ENCODE results near the gene PXDN.
"Not testable (repeated sequence)": the region's sequence is repeated elsewhere in the genome, so short reads cannot be mapped to it uniquely, and the experiment has no call there.

The PXDN gene

DNA sequence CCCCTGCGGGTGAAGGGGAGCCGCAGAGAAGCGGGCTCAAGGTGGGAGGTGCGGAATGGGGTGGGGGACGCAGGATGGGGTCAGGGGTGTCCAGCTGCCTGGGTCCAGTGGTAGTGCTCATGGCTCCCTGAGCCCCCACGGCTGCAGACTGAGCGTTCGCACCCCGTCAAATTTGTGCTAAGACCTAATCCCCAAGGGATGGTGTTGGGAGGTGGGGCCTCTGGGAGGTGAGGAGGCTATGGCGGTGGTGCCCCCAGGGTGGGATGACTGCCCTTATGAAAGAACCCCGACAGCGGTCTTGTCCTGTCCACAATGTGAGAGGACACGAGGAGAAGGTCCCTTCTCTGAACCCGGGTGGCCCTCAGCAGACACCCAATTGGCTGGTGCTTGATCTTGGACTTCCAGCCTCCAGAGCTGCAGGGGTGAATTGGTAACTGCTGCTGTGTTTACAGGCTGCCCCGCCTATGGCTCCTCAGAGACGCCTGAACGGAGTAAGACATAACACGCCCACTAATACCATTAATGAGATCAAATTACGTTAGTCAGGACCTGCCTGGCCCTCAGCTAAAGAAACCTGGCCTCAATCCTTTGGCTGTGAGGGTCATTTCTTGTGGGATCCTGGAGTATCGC lies 42.6 kb downstream of the PXDN start:
- Histone ChIP-seq H3K27me3 (ENCODE audit: low read depth, low read length) (no peaks in the 10 kb centered on the region), H3K4me1 (ENCODE audit: control insufficient read depth in 1 of 2, insufficient read depth in 2 of 2, low read length in 2 of 2) (peaks cover 0 to 16% of the 10 kb centered on the region in 2 donors), H3K27ac (ENCODE audit: low read length) (no peak overlapping the region), H3K36me3 (ENCODE audit: control insufficient read depth in 1 of 2, insufficient read depth in 2 of 2, low read length in 2 of 2) (no peaks in the 10 kb centered on the region), H3K9me3 (ENCODE audit: control insufficient read depth in 1 of 2, low read length in 2 of 2) (no peaks in the 10 kb centered on the region), H3K4me3 (ENCODE audit: low read depth in 1 of 2, low read length in 2 of 2) (no peak overlapping the region)

DNA sequence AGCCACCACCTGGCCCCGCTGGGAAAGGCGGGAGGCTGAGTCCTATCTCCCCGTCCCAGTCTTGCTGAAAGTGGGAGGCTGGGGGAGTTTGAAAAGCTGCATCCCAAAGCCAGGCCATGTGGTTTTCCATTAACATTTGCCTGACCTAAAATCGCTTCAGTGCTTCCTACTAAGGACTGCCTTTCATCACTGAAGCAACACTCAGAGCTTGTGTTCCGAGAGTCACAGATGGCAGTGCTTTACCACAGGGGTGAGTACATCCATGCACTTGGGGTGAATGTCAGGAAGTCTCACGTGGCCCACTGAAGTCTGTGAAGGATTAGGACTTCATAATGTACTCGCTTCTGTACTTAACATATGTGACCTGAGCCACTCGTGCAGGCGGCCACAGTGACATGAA lies 43.3 kb downstream of the PXDN start:
- H3K9me3 ChIP-seq (ENCODE audit: control insufficient read depth in 1 of 2, low read length in 2 of 2) = no peaks in the 10 kb centered on the region
- H3K36me3 ChIP-seq (ENCODE audit: control insufficient read depth in 1 of 2, insufficient read depth in 2 of 2, low read length in 2 of 2) = no peaks in the 10 kb centered on the region
- no peak overlapping the region for H3K27ac ChIP-seq (ENCODE audit: low read length)
- peaks cover 0 to 16% of the 10 kb centered on the region in 2 donors for H3K4me1 ChIP-seq (ENCODE audit: control insufficient read depth in 1 of 2, insufficient read depth in 2 of 2, low read length in 2 of 2)
- no peak overlapping the region for H3K4me3 ChIP-seq (ENCODE audit: low read depth in 1 of 2, low read length in 2 of 2)
- H3K27me3 ChIP-seq (ENCODE audit: low read depth, low read length) = no peaks in the 10 kb centered on the region

DNA sequence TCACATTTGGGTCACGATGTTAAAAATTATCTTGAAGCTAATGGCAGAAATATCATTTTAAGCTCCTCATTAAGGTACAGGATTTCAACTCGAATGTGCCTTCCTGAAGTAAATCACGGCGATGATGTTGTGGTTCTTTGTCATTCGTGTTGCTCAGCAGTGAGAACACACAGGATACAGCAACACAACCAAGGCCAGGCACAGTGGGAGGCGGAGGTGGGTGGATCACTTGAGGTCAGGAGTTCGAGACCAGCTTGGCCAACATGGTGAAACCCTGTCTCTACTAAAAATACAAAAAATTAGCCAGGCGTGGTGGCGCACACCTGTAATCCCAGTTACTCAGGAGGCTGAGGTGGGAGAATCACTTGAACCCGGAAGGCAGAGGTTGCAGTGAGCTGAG lies 43.9 kb downstream of the PXDN start:
- H3K27me3 ChIP-seq (ENCODE audit: low read depth, low read length); H3K36me3 ChIP-seq (ENCODE audit: control insufficient read depth in 1 of 2, insufficient read depth in 2 of 2, low read length in 2 of 2); H3K27ac ChIP-seq (ENCODE audit: low read length); H3K4me3 ChIP-seq (ENCODE audit: low read depth in 1 of 2, low read length in 2 of 2); H3K9me3 ChIP-seq (ENCODE audit: control insufficient read depth in 1 of 2, low read length in 2 of 2): not testable (repeated sequence)
- peaks cover 0 to 15% of the 10 kb centered on the region in 2 donors for H3K4me1 ChIP-seq (ENCODE audit: control insufficient read depth in 1 of 2, insufficient read depth in 2 of 2, low read length in 2 of 2)

- H3K9me3 ChIP-seq (ENCODE audit: control insufficient read depth in 1 of 2, low read length in 2 of 2) = no peaks in the 10 kb centered on the region
- H3K4me1 ChIP-seq (ENCODE audit: control insufficient read depth in 1 of 2, insufficient read depth in 2 of 2, low read length in 2 of 2) = peaks cover 0 to 5% of the 10 kb centered on the region in 2 donors
- no peaks in the 10 kb centered on the region for H3K36me3 ChIP-seq (ENCODE audit: control insufficient read depth in 1 of 2, insufficient read depth in 2 of 2, low read length in 2 of 2)
- H3K4me3 ChIP-seq (ENCODE audit: low read depth in 1 of 2, low read length in 2 of 2) = no peak overlapping the region
- H3K27ac ChIP-seq (ENCODE audit: low read length) = no peak overlapping the region
- no peaks in the 10 kb centered on the region for H3K27me3 ChIP-seq (ENCODE audit: low read depth, low read length)
Measured at GRCh38 chr2:1698188-1698945, 45.9 kb downstream of the PXDN start.

GRCh38 chr2:1697601-1698000 lies 46.7 kb downstream of the PXDN start:
- H3K27ac ChIP-seq (ENCODE audit: low read length) = no peak overlapping the region
- H3K36me3 ChIP-seq (ENCODE audit: control insufficient read depth in 1 of 2, insufficient read depth in 2 of 2, low read length in 2 of 2) = peaks cover 0 to 2% of the 10 kb centered on the region in 2 donors
- H3K4me1 ChIP-seq (ENCODE audit: control insufficient read depth in 1 of 2, insufficient read depth in 2 of 2, low read length in 2 of 2) = peaks cover 0 to 5% of the 10 kb centered on the region in 2 donors
- H3K9me3 ChIP-seq (ENCODE audit: control insufficient read depth in 1 of 2, low read length in 2 of 2) = no peaks in the 10 kb centered on the region
- H3K4me3 ChIP-seq (ENCODE audit: low read depth in 1 of 2, low read length in 2 of 2) = no peak overlapping the region
- no peaks in the 10 kb centered on the region for H3K27me3 ChIP-seq (ENCODE audit: low read depth, low read length)

GRCh38 chr2:1696472-1696871 lies 47.8 kb downstream of the PXDN start:
- H3K4me3 ChIP-seq (ENCODE audit: low read depth in 1 of 2, low read length in 2 of 2) = no peak overlapping the region
- H3K36me3 ChIP-seq (ENCODE audit: control insufficient read depth in 1 of 2, insufficient read depth in 2 of 2, low read length in 2 of 2) = peaks cover 0 to 8% of the 10 kb centered on the region in 2 donors
- no peaks in the 10 kb centered on the region for H3K27me3 ChIP-seq (ENCODE audit: low read depth, low read length)
- H3K9me3 ChIP-seq (ENCODE audit: control insufficient read depth in 1 of 2, low read length in 2 of 2) = no peaks in the 10 kb centered on the region
- no peak overlapping the region for H3K27ac ChIP-seq (ENCODE audit: low read length)
- peaks cover 0 to 5% of the 10 kb centered on the region in 2 donors for H3K4me1 ChIP-seq (ENCODE audit: control insufficient read depth in 1 of 2, insufficient read depth in 2 of 2, low read length in 2 of 2)

GRCh38 chr2:1694371-1695271 lies 49.7 kb downstream of the PXDN start:
- Histone ChIP-seq H3K27me3 (ENCODE audit: low read depth, low read length) (no peaks in the 10 kb centered on the region), H3K4me3 (ENCODE audit: low read depth in 1 of 2, low read length in 2 of 2) (no peak overlapping the region), H3K36me3 (ENCODE audit: control insufficient read depth in 1 of 2, insufficient read depth in 2 of 2, low read length in 2 of 2) (peaks cover 0 to 11% of the 10 kb centered on the region in 2 donors), H3K27ac (ENCODE audit: low read length) (no peak overlapping the region), H3K9me3 (ENCODE audit: control insufficient read depth in 1 of 2, low read length in 2 of 2) (no peaks in the 10 kb centered on the region), H3K4me1 (ENCODE audit: control insufficient read depth in 1 of 2, insufficient read depth in 2 of 2, low read length in 2 of 2) (peaks cover 0 to 5% of the 10 kb centered on the region in 2 donors)

- no peaks in the 10 kb centered on the region for H3K9me3 ChIP-seq (ENCODE audit: control insufficient read depth in 1 of 2, low read length in 2 of 2)
- peaks cover 0 to 5% of the 10 kb centered on the region in 2 donors for H3K4me1 ChIP-seq (ENCODE audit: control insufficient read depth in 1 of 2, insufficient read depth in 2 of 2, low read length in 2 of 2)
- peaks cover 0 to 18% of the 10 kb centered on the region in 2 donors for H3K36me3 ChIP-seq (ENCODE audit: control insufficient read depth in 1 of 2, insufficient read depth in 2 of 2, low read length in 2 of 2)
- H3K27ac ChIP-seq (ENCODE audit: low read length) = no peak overlapping the region
- no peak overlapping the region for H3K4me3 ChIP-seq (ENCODE audit: low read depth in 1 of 2, low read length in 2 of 2)
- H3K27me3 ChIP-seq (ENCODE audit: low read depth, low read length) = no peaks in the 10 kb centered on the region
Measured at GRCh38 chr2:1693723-1694122, 50.6 kb downstream of the PXDN start.

DNA sequence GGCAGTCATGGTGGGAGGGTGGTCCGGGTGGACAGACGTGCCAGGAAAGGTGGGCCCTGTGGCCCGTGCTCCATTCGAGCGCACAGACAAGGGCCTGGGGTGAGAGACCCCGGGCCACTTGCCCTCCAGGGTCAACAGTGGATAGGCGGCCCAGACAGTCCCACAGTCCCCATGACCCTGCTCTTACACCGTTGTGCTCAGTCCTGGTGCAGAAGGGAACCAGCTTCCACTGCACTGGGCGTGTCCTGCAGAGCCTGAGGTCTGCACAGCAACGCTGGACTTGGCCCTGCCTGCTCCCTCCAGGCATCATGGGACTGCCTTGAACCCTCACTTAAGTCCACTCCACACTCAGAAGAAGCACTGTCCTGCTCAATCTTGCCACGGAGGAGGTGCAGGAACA lies 52.0 kb downstream of the PXDN start:
- Histone ChIP-seq H3K36me3 (ENCODE audit: control insufficient read depth in 1 of 2, insufficient read depth in 2 of 2, low read length in 2 of 2) (peaks cover 0 to 28% of the 10 kb centered on the region in 2 donors), H3K4me3 (ENCODE audit: low read depth in 1 of 2, low read length in 2 of 2) (no peak overlapping the region)

DNA sequence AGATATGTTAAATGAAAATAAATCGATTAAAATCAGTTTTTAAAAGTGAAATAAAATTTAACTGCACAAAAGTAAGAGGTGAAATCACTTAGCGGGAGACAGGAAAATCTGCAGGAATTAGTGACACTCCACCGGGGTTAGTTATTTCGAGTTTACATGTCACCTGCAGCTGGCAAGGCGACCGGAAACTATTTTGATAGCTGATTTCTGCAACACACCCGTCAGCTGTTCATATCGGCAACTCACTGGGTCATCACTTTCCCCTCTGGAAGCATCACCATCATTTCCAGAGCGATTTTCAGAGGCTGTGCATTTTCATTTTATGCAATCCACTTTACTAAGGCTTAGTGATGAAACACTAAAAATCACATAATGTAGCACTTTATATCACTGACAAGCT lies 52.9 kb downstream of the PXDN start:
- peaks cover 0 to 33% of the 10 kb centered on the region in 2 donors for H3K36me3 ChIP-seq (ENCODE audit: control insufficient read depth in 1 of 2, insufficient read depth in 2 of 2, low read length in 2 of 2)
- no peaks in the 10 kb centered on the region for H3K4me1 ChIP-seq (ENCODE audit: control insufficient read depth in 1 of 2, insufficient read depth in 2 of 2, low read length in 2 of 2)
- no peaks in the 10 kb centered on the region for H3K27me3 ChIP-seq (ENCODE audit: low read depth, low read length)
- H3K9me3 ChIP-seq (ENCODE audit: control insufficient read depth in 1 of 2, low read length in 2 of 2) = no peaks in the 10 kb centered on the region
- H3K27ac ChIP-seq (ENCODE audit: low read length) = no peak overlapping the region
- H3K4me3 ChIP-seq (ENCODE audit: low read depth in 1 of 2, low read length in 2 of 2) = no peak overlapping the region

More for the DNA sequence above, 52.0 kb downstream of the PXDN start:
- Histone ChIP-seq H3K27me3 (ENCODE audit: low read depth, low read length) (no peaks in the 10 kb centered on the region), H3K4me1 (ENCODE audit: control insufficient read depth in 1 of 2, insufficient read depth in 2 of 2, low read length in 2 of 2) (no peaks in the 10 kb centered on the region), H3K27ac (ENCODE audit: low read length) (no peak overlapping the region), H3K9me3 (ENCODE audit: control insufficient read depth in 1 of 2, low read length in 2 of 2) (no peaks in the 10 kb centered on the region)
